GM18861 (cell line): ENCODE results near the gene PTCH1.

Source experiments
- ATAC-seq: cut with Tn5 transposase; IDR thresholded peaks from one replicate; pipeline ENCODE4 v1.9.1; 2021; ENCODE audit not compliant: unreplicated experiment

The PTCH1 gene

DNA sequence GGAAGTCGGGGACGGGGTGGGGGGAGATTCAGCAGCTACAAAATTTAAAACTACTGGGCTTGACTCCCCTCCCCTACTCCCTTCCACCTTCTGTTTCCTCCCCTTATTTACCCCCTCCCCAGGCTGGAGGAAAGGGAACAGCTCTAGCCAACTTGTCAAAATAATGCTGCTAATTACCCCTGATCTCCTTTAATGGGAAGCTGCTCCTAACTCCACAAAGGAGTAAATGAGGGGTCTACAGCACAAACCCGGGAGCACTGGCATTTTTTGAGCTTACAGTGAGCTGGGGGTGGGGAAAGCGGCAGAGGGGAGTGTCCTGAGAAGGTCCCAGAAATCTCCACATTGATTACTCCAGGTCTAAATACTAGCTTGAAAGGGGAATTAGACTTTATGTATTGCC lies 3.1 kb downstream of the PTCH1 start:
- ATAC-seq = no peak

DNA sequence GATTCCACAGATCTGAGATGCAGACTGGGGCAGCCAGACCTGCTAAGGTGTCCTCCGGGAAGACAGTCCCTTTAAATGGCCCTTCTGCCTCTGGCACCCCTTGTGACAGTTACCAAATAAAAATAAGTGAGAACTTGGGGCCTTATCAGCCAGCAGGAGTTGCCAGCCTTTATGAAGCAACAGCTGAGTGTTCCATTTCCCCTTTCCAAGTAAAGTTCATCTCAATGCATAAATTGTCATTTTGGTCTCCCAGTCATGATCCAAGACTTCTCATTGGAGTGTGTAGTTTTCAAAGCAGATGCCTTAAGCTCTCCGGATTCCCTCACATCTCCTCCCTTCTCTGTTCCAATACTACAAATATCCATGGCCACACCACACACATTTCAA lies 4.1 kb downstream of the PTCH1 start:
- no peak for ATAC-seq

DNA sequence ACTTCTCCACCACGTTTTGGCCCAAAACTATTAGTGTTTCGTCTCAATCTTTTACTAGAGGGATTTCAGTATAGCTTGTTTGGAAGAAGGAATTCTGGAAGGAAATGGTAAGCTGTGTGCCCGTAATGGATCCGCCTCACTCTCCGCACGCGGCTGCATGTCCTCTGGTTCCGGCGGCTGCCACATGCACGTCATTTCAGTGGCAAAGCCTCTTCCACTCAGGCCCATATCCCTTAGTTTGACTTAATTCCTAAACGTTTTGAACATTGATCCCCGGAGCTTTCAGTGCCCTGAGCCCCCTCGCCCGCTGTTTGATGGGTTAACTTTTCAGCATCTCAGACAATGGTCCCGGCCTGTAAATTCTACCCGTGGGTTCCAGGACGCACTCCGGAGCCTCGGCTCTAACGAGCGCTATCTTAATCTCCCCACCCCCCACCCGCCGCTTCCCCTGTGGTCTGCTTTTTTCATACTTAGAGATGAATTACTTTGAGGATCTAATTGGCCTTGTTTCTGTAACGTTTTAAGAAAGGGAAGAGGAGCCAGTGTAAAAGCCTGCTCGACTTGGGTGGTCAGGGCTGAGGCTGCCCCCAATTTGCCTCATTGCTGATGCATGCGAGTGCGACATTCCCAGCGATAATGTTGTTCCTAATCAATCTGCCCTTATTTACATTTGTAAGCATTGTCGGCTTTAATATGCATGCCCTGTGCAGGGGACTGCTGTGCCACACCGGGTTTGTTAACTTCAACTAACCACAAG lies 4.6 kb downstream of the PTCH1 start:
- ATAC-seq = no peak

DNA sequence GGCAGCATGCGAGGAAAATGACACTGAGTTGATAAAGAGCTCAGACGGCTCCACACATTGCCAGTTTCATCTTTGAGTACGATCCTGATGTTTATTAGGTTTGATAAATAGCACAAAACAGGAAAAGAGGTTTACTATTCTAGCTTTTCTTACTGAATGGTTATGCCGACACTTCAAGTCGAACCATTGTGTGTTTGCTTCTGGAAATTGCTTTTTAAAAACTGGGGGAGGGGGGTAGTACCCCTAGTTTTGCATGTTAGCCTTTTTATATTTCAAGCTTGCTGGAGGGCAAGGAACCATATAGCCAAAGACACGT lies 5.2 kb downstream of the PTCH1 start:
- ATAC-seq = no peak

DNA sequence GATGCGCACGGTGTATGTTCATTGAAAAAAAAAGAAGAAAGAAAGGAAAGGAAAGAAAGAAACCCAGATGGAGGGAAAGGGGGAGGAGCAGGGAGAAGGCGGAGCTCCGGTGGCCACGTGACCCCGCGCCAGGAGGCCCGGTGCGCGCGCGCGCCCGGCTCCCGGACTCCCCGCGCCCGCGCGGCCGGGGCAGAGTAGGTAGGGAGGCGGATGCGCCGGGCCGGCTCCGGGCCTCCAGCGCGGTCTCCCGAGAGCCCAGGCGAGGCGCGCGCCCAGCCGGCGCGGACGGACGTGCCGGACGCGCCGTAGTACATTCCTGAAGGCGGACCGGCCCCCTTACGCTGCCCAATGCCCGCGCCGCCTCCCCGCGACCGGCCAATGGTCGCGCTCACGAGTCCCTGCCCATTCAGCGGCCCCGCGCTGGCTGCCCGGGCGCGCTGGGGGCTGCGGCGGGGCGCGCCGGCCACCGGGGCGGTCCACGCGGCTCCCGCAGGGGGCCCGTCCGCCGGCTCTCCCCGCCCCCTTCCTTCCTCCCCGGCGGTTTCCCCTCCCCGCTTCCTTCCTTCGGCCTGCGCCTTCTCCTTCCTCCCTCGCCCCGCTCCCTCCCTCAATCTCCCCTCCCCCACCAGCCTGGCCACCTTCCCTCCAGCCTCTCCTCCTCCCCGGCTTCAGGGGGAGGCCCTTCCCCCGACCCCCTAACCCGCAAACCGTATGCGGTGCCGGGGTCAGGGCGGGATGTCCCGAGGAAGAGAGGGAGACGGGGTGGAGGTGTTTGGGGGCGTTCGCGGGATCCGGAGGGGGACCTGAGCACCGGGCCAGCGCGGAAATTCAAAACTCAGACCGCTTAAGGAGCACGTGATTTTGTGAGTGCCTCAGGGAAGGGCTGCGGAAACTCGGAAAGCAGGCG lies 5.8 kb downstream of the PTCH1 start:
- peak; percentile 43 for ATAC-seq

DNA sequence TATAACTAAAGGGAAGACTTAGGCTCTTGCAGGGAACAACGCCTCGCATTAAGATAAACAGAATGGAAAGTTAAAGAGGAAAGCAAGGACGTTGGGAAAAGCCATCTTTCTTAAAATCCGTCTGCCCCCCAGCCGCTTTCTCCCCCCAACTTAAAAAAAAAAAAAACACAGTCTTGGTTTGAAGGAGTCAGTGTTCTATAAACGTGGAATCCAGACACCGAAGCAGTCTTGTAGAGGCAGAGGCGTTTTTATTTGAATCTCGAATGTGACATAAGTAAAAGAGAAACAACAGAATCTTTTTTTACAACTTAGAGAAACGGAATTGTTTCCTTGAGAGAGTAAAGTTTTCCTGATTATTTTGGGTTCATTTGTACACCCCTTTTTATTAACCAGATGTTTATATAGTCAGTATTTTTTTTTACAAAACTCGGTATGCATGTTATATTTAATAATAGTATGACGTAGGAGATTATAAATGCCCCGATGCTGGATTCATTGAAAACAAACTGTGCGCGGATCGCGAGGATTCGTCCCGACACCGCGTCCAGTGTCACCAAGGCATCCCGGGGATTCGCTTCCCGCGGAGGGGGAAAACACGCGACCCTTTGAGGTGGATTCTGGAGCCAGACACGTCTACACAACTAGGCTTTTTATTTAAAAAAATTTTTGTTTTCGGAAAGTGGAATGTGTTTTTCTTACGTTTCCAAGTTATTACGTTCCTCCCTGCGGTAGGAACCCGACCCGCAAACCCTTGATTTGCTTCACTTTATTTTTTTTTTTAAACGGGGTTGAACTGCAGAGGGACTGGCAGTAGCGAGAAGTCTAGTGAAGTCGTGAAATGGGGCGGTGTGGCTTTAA lies 6.7 kb downstream of the PTCH1 start:
- no peak for ATAC-seq

DNA sequence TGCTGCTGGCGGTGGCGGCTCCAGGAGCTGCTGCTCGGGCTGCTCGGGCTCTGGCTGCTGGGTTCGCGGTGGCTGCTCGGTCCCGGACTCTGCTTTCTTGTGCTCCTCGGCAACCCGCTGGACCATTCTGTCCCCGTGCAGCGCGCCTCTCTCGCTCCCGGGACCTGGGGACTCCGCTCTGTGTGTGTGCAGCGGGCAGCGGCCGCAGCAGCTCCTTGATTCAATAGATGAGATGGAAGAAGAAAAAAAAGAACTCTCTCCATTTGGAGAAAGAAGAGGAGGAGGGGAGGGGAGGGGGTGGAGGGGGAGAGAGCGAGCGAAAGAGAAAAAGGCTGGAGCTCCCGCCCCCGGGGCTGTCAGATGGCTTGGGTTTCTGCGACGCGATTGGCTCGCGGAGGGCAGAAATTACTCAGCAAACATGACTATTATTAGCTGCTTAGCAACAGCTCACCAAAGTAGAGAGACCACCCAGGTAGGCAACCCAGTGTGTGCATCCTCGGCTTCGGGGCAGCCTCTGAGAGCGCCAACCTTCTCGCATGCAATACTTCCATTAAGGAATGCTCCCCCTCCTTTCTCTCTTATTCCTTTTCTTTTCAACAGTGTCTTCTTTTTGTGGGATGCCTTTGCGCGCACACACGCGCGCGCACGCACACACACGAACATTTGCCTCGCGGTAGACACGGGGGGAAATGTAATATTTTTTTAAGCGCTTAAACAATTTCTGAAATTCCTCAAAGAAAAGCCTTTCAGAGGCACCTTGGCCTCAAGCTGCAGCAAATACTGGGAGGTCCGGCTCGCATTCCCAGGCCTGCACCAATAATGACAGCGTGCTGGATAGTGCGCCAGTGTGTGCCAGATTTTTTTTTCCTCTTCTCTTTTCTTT lies 7.6 kb downstream of the PTCH1 start:
- ATAC-seq = peak; percentile 34

DNA sequence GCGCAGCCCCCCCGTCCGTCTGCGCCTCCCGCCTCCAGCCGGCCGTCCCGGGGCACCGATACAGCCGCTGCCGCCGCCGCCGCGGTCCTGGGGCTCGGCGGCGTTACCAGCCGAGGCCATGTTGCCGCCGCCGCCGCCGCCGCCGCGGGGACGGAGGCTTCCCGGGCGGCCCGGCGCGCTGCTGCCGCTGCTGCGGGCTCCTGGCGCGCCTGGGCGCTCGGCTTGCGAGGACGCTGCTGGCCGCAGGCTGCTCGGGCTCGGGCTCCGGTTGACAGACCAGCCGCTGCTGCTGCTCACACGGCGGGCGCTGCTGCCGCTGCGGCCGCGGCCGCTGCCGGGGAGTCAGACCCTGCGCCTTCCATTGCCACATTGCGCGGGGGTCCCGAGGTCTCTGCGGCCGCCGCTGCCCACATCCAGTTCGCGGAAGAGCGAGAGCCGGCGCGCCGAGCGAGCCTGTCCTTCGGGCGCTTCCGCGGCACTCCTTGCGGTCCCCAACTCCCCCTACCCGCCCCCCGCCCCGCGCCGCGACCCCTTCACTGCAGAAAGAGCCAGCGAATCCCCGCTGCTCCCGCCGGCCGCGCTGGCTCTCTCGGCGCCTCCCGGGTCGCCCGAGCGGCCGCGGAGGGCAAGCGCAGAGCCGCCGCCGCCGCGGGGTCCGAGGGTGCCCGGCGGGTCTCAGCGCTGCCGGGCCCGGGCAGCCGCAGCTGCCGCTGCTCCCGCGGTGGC lies 8.4 kb downstream of the PTCH1 start:
- ATAC-seq = no peak

DNA sequence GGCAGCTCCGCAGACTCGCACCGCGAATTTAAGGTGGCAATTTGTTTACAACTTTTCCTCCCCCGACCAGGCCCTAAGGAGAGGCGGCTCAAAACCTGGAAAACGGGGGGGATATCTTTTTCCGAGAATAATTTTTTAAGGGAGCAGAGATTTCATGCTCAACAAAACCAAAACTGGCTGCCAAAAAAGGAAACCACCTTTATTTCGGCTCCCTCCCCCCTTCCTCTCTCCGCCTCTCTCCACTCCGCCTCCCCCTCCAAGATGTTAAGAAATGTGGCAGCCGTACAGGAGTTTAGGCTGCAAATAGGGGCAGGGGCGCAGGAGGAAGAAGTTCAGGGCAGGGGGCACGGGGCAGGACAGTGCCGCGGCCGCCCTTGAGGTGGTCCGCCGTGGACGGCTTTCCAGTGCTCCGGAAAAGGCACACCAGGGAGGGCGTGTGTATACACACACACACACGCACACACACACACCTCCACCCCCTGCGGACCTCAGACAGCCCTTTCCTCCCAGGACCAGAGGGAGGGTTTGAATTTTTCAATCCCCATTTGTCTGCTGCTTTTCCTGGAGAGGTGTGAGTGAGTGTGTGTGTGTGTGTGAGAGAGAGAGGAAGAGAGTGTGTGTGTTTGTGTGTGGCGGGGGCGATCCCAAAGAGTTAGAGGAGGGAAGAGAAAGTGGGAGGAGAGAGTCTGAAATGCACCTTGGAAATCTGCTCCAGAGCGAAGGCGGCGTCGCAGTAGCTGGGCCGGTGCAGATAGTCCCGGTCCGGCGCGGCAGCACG lies 9.1 kb downstream of the PTCH1 start:
- ATAC-seq = no peak

DNA sequence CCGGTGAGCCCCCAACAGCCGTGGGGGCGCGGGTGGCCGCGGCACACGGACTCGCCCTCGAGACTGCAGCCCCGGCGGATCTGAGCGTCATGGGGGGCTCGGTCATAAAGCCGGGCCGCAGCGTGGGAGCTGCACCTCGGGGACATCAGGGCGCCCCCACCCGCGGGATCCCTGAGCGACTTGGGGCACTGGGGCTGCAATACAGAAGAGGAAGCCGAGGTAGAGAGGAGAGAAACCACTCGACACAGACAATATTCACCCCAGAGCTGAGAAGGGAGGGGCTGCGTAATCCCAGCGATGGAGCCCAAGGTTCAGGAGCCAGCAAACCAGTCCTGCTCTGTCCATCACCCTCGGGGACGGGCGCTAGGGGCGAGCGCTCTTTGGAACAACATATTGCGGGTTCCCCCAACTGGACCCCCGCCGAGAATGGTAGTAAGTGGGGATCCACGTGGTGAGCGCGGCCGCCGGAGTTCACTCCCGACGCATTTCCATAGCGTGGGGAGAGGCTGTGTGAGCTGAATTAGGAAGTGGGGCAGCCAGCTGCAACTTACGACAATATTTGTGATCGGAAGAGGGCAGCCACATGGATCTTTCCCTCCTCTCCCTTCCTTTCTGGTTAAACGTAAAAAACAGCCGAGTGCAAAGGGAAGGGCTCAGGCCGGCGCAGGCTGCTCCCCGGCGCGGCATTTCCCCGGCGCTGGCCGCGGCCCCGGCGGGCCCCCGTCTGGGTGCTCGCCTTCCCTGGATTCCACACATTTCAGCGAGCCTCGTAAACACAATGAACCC lies 9.9 kb downstream of the PTCH1 start:
- ATAC-seq = no peak

DNA sequence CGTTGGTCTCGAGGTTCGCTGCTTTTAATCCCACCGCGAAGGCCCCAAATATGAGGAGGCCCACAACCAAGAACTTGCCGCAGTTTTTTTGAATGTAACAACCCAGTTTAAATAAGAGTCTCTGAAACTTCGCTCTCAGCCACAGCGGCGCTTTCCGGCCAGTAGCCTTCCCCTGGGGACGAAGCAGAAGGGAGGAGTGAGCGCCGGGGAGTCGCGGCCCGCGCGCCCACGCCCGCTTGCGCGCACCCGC lies 10.4 kb downstream of the PTCH1 start:
- ATAC-seq = peak; percentile 13

DNA sequence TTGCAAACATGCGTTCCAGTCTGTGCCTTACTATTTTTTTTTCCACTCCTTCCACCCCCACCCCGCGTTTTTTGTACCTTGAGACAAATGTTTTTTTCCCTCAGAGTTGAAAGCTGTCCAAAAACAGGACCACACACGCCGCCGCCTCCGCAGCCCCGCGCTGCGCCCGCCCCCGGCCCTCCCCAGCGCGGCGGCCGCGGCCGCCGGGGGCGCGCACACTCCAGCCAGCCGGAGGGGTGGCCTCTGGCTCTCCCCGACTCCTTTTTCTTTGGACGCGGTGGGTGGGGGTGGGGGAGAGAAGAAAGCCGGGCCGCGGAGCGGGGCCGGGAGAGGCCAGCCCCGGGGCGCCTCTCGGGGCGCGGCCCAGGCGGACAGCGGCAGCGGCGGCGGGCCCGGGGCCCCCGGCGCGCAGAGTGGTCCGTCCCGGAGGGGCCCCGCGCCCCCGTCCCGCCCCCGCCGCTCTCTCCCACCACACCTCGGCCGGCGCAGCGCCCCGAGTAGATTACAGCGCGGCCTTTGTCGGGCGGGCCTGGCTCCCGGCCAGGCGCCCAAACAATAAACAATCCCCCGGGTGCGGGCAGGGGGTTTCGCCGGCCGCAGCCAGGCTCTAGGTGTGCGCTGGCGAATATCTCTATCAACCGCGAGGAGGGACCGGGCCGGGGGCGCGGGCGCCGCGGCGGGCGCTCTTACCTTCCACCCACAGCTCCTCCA lies 10.9 kb downstream of the PTCH1 start:
- ATAC-seq = no peak

DNA sequence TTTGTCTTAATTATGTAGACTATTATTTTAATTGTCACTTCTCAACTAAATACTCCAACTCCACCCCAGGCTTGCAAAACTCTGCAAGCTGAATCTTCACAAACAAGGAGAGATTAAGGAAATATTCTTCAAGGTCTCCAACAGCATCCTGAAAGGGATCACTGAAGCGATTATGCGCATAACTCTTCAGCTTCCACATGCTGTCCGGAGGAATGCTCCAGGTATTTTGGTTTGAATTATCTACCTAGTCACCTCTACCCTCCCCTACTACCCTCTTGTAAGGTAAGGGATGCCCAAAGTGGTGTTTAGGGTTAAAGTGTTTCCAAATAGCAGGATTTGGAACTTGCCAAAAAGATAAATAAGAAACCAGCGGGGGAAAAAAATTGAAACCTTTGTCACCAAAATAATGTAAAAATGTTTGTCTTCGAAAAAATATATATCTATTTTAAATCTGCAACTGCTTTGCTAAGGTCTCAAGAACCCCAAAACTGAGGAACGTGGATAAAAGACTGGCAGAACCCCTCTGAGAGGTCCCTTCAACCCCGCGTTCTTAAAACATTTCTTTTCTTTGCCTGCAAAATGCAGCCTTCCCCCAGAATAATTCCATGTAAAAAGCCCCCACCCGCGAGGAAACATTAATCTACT lies 11.6 kb downstream of the PTCH1 start:
- no peak for ATAC-seq

DNA sequence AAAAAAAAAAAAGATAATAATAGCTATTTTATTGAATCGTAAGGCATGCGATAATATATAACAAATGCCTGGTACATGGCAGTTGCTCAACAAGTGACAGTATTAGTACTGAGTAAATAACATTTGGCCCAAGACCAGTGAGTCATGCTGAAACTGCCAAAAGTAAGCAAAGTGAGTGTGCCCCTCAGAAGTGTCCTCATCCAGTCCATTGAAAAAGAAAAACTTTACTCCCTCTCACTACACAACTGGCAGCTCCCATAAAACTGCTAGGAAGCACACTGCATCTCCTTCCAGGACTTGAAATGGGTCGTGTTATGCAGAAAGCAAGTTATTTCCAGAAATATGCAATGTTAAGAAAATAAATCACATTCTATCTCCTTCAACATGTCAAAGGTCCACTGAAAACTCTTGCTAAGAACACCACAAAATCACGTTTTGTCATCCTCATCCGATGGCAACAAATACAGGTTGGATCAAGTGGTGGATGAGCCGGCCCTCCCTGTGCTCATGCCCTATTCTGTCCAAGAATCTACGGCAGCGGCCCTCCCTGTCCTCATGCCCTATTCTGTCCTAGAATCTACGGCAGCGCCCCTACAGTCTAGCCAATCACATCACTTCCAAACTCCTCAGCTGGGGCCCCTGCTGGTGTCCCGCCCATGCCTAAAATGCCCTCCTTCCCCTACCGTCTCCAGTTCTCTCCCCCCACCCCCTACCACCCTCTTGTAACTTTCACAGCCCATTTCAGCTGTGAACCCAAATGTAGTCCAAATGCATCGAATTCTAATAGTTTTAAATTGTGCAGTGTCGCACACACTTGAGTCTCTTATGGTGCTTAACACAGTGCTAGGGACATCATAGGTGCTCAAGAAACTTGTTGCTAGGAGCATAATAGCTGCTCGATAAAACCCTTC lies 12.5 kb downstream of the PTCH1 start:
- ATAC-seq = no peak

DNA sequence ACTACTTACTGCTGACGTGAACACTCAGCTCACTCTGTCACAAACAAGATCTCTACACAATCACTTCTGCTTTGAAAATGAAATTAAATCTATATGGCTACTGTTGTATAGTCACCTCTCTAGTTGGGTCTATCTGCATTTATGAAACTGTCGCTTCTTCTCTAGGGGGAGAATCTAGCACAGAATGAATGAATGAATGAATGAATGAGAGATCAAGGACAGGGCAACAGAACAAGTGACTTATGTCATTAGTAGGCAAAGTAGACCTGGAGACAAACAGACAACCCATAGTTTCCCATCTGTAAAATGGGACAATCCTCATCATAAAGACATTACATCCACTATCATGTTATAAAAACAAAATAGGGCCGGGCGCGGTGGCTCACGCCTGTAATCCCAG lies 13.4 kb downstream of the PTCH1 start:
- no peak for ATAC-seq

DNA sequence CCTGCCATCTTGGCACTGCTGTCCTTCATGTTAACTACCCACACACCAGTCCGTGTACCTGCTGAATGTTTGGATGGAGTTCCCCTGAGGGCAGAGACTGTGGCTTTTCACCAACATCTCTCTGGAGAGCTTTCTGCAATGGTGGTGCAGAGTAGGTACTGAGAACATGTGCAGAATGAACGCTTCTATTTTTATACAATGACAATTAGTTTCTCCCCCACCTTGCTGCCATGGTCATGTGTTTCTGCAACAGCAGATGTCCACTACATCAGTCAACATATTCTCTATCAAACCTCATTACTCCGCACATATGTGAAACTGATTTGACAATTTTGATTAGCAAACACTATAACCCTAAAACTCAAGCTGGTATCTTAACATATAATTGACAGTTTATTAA lies 14.5 kb downstream of the PTCH1 start:
- ATAC-seq = no peak

DNA sequence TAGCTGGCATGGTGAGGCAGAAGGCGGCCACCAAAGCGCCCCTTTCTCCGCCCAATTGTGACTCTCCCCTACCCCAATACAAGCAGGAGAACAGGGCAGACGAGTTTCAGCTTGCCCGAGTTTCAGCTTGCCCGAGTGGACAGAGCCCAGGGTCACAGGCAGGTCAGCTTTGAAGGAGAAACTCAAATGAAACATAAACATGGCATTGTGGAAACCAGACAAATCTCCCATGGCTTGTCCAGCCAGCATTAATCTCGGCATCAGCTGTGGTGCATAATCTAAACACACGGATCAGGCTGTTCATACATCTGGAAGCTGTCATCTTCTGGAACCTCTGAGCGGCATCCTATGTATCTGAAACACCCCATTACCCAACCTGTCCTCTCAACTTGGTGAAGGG lies 16.9 kb downstream of the PTCH1 start:
- ATAC-seq = no peak
